GM21515 (cell line): ENCODE data around the gene ARFGAP1.

ENCODE experiments used
- ATAC-seq: cut with Tn5 transposase; IDR thresholded peaks from one replicate; pipeline ENCODE4 v1.9.1; 2021; ENCODE audit not compliant: unreplicated experiment

Gene ARFGAP1

GRCh38 chr20:63317601-63318291 is 45.1 kb downstream of the ARFGAP1 start:
- ATAC-seq = no peak

GRCh38 chr20:63318391-63319163 is 46.0 kb downstream of the ARFGAP1 start:
- ATAC-seq = no peak

- no peak for ATAC-seq
Observed at GRCh38 chr20:63319164-63320040, 46.8 kb downstream of the ARFGAP1 start.

GRCh38 chr20:63320041-63320511 is 47.5 kb downstream of the ARFGAP1 start:
- ATAC-seq = no peak

- no peak for ATAC-seq
Observed at GRCh38 chr20:63320616-63321147, 48.1 kb downstream of the ARFGAP1 start.

- no peak for ATAC-seq
Observed at GRCh38 chr20:63321148-63321831, 48.7 kb downstream of the ARFGAP1 start.

GRCh38 chr20:63322146-63322932 is 49.7 kb downstream of the ARFGAP1 start:
- no peak for ATAC-seq

- no peak for ATAC-seq
Observed at GRCh38 chr20:63322933-63323273, 50.3 kb downstream of the ARFGAP1 start.

GRCh38 chr20:63323357-63323981 is 50.9 kb downstream of the ARFGAP1 start:
- ATAC-seq = no peak

- no peak for ATAC-seq
Observed at GRCh38 chr20:63325021-63325471, 52.4 kb downstream of the ARFGAP1 start.

- ATAC-seq = no peak
Observed at GRCh38 chr20:63325554-63326313, 53.1 kb downstream of the ARFGAP1 start.

GRCh38 chr20:63326314-63327230 is 54.0 kb downstream of the ARFGAP1 start:
- no peak for ATAC-seq

- ATAC-seq = no peak
Observed at GRCh38 chr20:63327231-63327745, 54.7 kb downstream of the ARFGAP1 start.

GRCh38 chr20:63328026-63328700 is 55.5 kb downstream of the ARFGAP1 start:
- ATAC-seq = no peak

- no peak for ATAC-seq
Observed at GRCh38 chr20:63328718-63329275, 56.2 kb downstream of the ARFGAP1 start.

GRCh38 chr20:63329331-63330083 is 56.9 kb downstream of the ARFGAP1 start:
- ATAC-seq = no peak
